Activated CD4-positive, alpha-beta T cell treated with anti-CD3 and anti-CD28 coated beads, Interleukin-2, amount 50 U/mL, for 16 hours (primary cell): ENCODE results near the gene POLR1D.

Experiments used
- DNase-seq: peaks from one replicate; pipeline ENCODE4 v3.0.0-alpha.2; 2020

Gene POLR1D

DNA sequence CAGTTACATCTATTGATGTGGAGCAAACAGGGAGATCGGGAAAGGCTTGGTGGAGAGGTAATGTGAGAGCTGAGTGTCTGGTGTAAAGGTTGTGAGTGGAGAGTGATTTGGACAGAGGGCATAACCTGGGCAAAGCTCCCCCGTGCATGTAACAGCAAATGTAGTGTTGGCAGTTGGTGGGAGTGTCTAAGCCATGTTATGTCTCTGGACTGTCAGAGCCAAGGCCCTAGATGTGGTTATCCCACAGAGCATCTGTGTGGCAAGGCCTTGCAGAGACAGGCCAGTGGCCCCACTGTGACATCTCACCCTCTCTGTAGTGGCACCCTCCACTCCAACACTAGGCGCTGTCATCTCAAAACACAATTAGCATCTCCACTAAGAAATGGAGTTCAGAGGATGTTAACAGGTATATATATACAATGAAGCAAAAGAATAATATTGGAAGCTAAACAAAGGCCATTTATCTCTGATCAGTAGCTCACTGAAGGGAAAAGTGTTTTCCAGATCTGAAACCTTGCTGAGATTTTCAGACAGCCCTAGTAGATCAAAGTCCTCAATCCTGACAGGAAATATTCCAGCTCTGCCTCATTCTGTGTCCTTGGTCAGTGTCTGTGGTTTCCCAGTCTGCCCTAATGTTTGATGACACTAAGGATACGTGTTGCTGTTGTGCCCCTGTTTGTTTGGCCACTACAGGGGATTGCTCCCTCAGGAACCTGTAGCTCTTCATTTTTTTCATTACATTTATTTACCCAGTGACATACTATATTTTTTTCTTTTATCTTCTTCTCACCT, 20.2 kb downstream of the POLR1D start:
- DNase-seq, result no peak

- no peak for DNase-seq
These were observed 21.8 kb downstream of the POLR1D start for GRCh38 chr13:27643334-27644132.

DNA sequence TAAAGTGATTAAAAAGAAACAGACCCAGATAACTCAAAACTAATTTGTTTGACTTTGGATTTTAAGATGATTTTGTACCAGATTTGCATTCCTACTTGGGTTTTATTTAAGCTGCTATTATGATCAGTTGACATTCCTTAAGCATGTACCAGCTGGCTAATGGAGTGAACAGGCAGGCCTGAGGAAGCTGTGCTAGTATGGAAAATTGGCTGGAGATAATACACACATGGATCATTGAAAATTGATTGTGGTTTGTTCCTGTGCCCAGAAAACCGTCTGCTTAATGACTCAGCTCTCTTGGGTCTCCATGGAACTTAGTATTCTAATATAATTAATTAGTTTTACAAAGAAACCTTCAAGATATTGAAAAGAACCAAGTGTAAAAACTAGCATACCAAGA, 22.6 kb downstream of the POLR1D start:
- no peak for DNase-seq

GRCh38 chr13:27650312-27650711, 28.6 kb downstream of the POLR1D start:
- no peak for DNase-seq

GRCh38 chr13:27654059-27654458, 32.4 kb downstream of the POLR1D start:
- no peak for DNase-seq

DNA sequence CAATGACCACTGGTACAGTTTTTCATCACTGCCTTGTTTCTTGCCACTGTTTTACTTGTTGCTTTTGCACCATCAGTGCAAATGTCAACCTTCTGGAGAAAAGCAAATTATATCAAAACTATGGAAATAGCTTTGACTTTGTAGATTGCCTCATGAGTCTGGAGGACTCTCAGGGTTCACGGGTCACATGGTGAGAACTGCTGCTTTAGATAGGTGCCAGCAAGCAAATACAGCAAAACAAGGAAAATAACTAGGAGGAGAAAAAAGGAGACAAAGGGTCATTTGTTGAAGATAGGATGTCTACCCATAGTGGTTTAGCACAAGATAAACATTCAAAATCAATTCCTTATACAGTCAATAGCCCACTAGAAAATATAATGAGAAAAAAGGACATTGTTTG, 33.1 kb downstream of the POLR1D start:
- no peak for DNase-seq

- DNase-seq, result no peak
These were observed 36.0 kb downstream of the POLR1D start for GRCh38 chr13:27657724-27658123.

GRCh38 chr13:27658546-27658945, 36.9 kb downstream of the POLR1D start:
- DNase-seq, result no peak

DNA sequence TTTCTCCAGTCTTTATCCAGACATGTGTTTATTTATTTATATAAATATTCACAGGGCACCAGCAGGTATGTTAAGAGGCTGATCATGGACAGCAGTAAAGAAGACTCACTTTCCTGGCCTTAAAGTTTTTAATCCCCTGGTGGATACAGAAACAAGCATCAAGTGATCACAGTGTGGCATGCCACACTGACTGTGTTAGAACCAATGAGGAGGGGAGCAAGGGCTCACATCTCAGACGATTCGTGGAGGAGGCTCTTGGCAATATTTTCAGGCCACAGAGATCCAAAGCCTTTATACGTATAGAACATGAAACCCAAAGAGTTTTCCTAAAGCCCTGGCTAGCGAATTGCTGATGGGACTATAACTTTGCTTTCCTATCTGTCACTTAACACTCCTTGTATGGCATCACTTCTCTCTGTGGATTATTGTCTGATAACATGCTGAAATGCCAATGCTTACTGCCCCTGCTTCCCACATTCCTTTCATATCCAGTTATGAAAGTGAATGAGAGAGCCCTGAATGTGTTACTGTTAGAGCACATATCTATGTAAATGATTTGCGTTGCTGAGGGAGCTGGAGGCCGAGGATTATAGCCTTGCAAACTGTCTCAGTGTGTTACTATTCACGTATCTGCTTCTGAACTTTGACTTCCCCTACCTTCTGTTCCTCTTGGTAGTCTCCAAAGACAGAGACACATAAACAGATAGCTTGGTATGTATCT, 37.6 kb downstream of the POLR1D start:
- DNase-seq, result no peak

- no peak for DNase-seq
These were observed 38.8 kb downstream of the POLR1D start for GRCh38 chr13:27660511-27660910.

- no peak for DNase-seq
These were observed 39.3 kb downstream of the POLR1D start for GRCh38 chr13:27661017-27661416.

DNA sequence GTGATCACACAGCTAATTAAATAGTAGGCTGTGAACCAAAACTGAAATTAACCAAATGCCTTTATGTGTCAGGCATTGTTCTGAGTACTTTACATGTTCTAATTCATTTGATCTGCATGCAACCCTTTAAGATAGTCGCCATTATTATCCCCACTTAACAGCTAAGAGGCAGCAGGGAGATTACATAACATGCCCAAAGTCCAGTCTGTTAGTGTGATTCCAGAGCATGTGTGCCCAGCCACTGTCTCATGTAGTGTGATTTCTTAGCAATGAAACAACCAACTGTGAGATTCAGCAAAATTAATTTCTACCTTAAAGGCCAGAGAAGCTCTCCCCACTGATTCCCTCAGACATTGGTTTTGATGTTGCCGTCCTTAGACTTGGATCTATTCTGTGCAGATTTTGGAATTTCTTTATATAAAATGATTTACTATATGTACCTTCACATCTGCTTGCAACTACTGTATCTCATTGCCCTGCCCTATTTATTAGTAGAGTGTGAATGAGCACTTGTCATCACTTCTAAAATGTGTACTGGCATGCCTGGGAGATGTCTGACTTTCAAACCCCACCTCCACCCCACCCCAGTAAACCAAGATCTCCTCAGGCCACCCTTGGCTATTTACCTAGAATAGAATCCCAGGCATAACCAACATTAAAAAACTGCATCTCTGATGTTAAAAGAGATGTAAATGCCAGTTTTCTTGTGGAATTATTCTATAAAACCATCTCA, 41.2 kb downstream of the POLR1D start:
- DNase-seq, result no peak

GRCh38 chr13:27663947-27664346, 42.3 kb downstream of the POLR1D start:
- no peak for DNase-seq

GRCh38 chr13:27665333-27665732, 43.6 kb downstream of the POLR1D start:
- no peak for DNase-seq

GRCh38 chr13:27665761-27666160, 44.1 kb downstream of the POLR1D start:
- no peak for DNase-seq

DNA sequence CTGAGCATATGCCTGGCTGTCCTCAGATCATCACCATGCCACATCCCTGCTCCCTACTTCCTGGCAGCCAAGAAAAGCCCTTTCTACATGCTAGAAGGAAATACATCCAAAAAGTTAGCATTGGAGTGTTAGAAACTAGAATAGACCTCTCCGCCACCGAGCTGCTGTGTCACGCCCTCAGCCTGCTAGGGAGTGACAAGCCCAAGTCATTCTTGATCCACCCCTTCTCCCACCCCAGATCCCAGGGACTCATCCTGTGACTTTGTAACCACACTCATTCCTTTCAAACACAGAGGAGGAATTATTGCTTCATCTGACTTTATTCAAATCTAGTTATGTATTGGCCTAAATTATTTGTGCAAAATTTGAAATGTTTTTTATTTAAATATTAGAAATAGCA, 45.3 kb downstream of the POLR1D start:
- DNase-seq, result no peak

GRCh38 chr13:27667946-27668345, 46.3 kb downstream of the POLR1D start:
- no peak for DNase-seq

DNA sequence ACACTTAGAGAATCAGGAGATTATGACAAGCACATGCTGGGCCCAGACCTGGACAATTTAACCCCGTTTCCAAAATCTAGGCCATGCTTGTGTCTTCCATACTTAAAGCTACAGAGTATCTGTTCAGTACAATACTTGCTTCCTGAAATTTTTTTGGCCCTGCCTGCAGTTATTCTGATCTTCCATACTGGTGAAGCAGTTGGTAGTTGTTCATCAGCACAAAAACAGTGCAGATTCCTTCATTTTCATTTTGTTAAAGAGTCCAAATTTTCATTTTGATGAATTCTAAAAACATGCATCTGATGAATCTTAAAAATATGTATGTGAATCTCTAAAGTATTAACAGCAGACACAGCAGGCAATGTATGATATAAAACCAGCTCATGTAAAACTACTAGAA, 49.2 kb downstream of the POLR1D start:
- no peak for DNase-seq

DNA sequence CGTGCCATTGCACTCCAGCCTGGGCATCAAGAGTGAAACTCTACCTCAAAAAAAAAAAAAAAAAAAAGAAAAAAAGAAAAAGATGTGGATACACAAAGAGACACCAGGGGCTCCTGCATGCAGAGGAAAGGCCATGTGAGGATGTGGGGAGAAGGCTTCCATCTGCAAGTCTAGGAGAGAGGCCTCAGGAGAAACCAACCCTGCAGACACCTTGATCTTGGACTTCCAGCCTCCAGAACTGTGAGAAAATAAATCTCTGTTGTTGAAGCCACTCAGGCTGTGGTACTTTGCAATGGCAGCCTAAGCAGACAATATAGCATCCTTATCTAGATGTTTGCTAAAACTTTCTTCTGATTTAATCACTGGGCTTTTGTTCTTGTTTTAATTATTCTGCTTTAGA, 50.3 kb downstream of the POLR1D start:
- DNase-seq, result no peak
